Fibroblast of the aortic adventitia (primary cell): ENCODE measurements around the gene EXOC4. TPM values are rescaled to one million over a fixed set of nuclear protein-coding genes. Genes with fewer than 3 reads are reported as not detected.
"Not testable (repeated sequence)": the region's sequence is repeated elsewhere in the genome, so short reads cannot be mapped to it uniquely, and the experiment has no call there.

Experiments
- DNase-seq: peaks from one replicate; pipeline ENCODE4 v3.0.0-alpha.2; 2010; ENCODE audit warnings: low read depth
- H3K4me3 ChIP-seq: 2 replicates; pipeline ENCODE4 v1.5.1; 2011; ENCODE audit warnings: low read depth, mild to moderate bottlenecking, control low read depth, low read length, moderate library complexity
- CTCF ChIP-seq: IDR thresholded peaks from 2 replicates; pipeline ENCODE4 v1.5.1; 2011; ENCODE audit warnings: mild to moderate bottlenecking, low read length, control low read depth, inconsistent platforms; ENCODE audit not compliant: insufficient read depth
- total RNA-seq: library from RNA; depleted of rRNA; stranded (reverse); fragments of >200 nt; gene quantifications from 2 replicates; pipeline ENCODE4 v1.2.3, GENCODE V29; 2012; ENCODE audit warnings: low replicate concordance

Gene EXOC4
- total RNA-seq, 1 donor, result 105 TPM

GRCh38 chr7:133310232-133310862, 57.5 kb downstream of the EXOC4 start:
- no peak for TF ChIP-seq CTCF
- no peak overlapping the region for H3K4me3 ChIP-seq
- peak; percentile 36 for DNase-seq

GRCh38 chr7:133313575-133313974, 60.7 kb downstream of the EXOC4 start:
- TF ChIP-seq CTCF, result no peak
- DNase-seq, result no peak

GRCh38 chr7:133314084-133314483, 61.2 kb downstream of the EXOC4 start:
- no peak for TF ChIP-seq CTCF
- DNase-seq, result no peak
- no peak overlapping the region for H3K4me3 ChIP-seq

More at GRCh38 chr7:133313575-133313974, 60.7 kb downstream of the EXOC4 start:
- H3K4me3 ChIP-seq, result no peak overlapping the region

- peak; percentile 82 for DNase-seq
- H3K4me3 ChIP-seq, result no peak overlapping the region
- TF ChIP-seq CTCF, result no peak
Observed at GRCh38 chr7:133315332-133316040, 62.6 kb downstream of the EXOC4 start.

- no peak overlapping the region for H3K4me3 ChIP-seq
- no peak for DNase-seq
- TF ChIP-seq CTCF, result no peak
Observed at GRCh38 chr7:133319842-133320241, 67.0 kb downstream of the EXOC4 start.

- DNase-seq, result no peak
- no peak overlapping the region for H3K4me3 ChIP-seq
- TF ChIP-seq CTCF, result no peak
Observed at GRCh38 chr7:133320891-133321290, 68.0 kb downstream of the EXOC4 start.

GRCh38 chr7:133321366-133321765, 68.5 kb downstream of the EXOC4 start:
- DNase-seq, H3K4me3 ChIP-seq: not testable (repeated sequence)

- not testable (repeated sequence) for DNase-seq
Observed at GRCh38 chr7:133326745-133327144, 73.9 kb downstream of the EXOC4 start.

GRCh38 chr7:133328021-133328420, 75.1 kb downstream of the EXOC4 start:
- not testable (repeated sequence) for DNase-seq

More at GRCh38 chr7:133326745-133327144, 73.9 kb downstream of the EXOC4 start:
- H3K4me3 ChIP-seq, result not testable (repeated sequence)

More at GRCh38 chr7:133328021-133328420, 75.1 kb downstream of the EXOC4 start:
- H3K4me3 ChIP-seq, result not testable (repeated sequence)
